ENCODE data around the gene FANK1. TPM values are rescaled to one million over a fixed set of nuclear protein-coding genes. Genes with fewer than 3 reads are reported as not detected.

FANK1 gene
- total and polyA plus RNA-seq, 2 experiments from 2014 or later: 10.2 to 13.3 TPM

- in situ Hi-C loops (cut with MboI): no loop called here
- Histone ChIP-seq H3K4me3 (no peak overlapping the region), H3K36me3 (ENCODE audit: low read depth) (peaks cover 18% of the 10 kb centered on the region; the same call in 1 of the 2 replicates), H3F3A (ENCODE audit: insufficient read depth) (no peaks in the 10 kb centered on the region), H3K9me3 (ENCODE audit: low read depth) (no peaks in the 10 kb centered on the region), H3K27me3 (replicated peaks; ENCODE audit: insufficient read depth) (no peaks in the 10 kb centered on the region), H3K27ac (no peak overlapping the region), H3K4me2 (ENCODE audit: unreplicated experiment) (no peak overlapping the region), H3K79me2 (ENCODE audit: insufficient read depth) (no peaks in the 10 kb centered on the region), H2AFZ (no peak overlapping the region), H4K20me1 (ENCODE audit: insufficient read depth) (no peaks in the 10 kb centered on the region), H3K9me2 (ENCODE audit: insufficient read depth) (no peaks in the 10 kb centered on the region), H3K9ac (no peak overlapping the region), H3K4me1 (ENCODE audit: insufficient read depth) (no peaks in the 10 kb centered on the region)
- TF ChIP-seq EZH2phosphoT487 (IDR thresholded peaks at IDR 0.05; ENCODE audit: insufficient read depth, low read depth) (no peak), EZH2 (IDR thresholded peaks at IDR 0.05; ENCODE audit: insufficient read depth, poor library complexity, severe bottlenecking) (no peak)
- DNase-seq: no peak
- 90 to 94% methylated on average over 7 of the region's 7 CpGs for WGBS, 2 experiments (ENCODE audit: low coverage in 1 of 2, low lambda C conversion rate in 2 of 2, missing lambda C conversion rate in 2 of 2)
Measured at GRCh38 chr10:125849448-125849847, 46.9 kb upstream of the FANK1 start.

DNA sequence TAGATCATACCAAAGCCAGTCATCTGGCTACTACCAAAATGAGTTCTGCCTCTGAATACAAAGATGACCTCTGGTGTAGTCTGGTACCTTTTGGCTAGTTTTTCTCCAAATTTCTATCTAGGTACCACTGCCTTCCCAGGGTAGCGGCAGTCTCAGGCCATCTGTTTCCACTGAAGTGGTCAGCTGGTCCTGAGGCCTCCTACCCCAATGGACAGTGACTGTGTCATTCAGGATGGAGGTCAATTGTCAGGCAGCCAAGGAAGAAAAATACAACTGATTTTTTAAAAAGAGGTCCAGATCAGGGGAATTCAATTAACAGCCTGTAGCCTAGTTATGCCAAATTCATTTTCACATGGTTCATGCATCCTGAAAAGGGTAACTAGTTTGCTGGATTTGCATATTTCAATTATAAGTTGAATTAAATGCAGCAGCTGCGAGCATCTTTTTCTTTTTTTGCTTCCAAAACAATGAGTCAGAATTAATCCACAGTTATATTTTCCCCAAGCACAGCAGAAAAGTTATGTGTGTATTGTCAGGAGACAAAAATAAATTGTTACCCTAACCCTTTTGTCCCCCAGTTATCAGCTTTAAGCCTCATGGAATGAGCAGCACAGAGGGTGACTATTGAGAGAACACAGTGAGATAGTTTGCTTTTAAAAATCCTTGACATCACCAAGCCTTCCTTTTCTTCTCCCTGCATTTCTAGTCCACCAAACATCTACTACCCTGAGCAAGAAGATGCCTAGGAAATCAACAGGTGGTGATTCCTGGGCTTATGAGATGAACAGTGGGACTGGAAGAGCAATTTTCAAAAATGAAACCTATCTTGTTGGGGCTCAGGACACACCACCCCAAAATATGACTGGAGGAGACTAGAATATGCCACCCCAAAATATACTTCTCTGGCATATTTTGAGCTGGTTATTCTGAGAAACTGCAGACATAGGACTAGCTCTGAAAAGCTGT is 45.3 kb upstream of the FANK1 start:
- no peaks in the 10 kb centered on the region for H3F3A ChIP-seq (ENCODE audit: insufficient read depth)
- no peak for DNase-seq
- H3K27ac ChIP-seq: no peak overlapping the region
- no peaks in the 10 kb centered on the region for H3K9me2 ChIP-seq (ENCODE audit: insufficient read depth)
- H3K9ac ChIP-seq: no peak overlapping the region
- no peak overlapping the region for H3K4me2 ChIP-seq (ENCODE audit: unreplicated experiment)
- TF ChIP-seq EZH2 (IDR thresholded peaks at IDR 0.05; ENCODE audit: insufficient read depth, poor library complexity, severe bottlenecking): no peak
- TF ChIP-seq EZH2phosphoT487 (IDR thresholded peaks at IDR 0.05; ENCODE audit: insufficient read depth, low read depth): no peak
- H3K36me3 ChIP-seq (ENCODE audit: low read depth): peaks cover 20% of the 10 kb centered on the region; the same call in 1 of the 2 replicates
- no peaks in the 10 kb centered on the region for H3K79me2 ChIP-seq (ENCODE audit: insufficient read depth)
- H4K20me1 ChIP-seq (ENCODE audit: insufficient read depth): no peaks in the 10 kb centered on the region
- H3K27me3 ChIP-seq (replicated peaks; ENCODE audit: insufficient read depth): no peaks in the 10 kb centered on the region
- H3K4me1 ChIP-seq (ENCODE audit: insufficient read depth): no peaks in the 10 kb centered on the region
- in situ Hi-C loops (cut with MboI): no loop called here
- H3K4me3 ChIP-seq: no peak overlapping the region
- no peaks in the 10 kb centered on the region for H3K9me3 ChIP-seq (ENCODE audit: low read depth)
- WGBS, 2 experiments (ENCODE audit: low coverage in 1 of 2, low lambda C conversion rate in 2 of 2, missing lambda C conversion rate in 2 of 2): 94 to 100% methylated on average over 2 of the region's 2 CpGs
- H2AFZ ChIP-seq: no peak overlapping the region

GRCh38 chr10:125852487-125852886 is 43.9 kb upstream of the FANK1 start:
- H3K9me3 ChIP-seq (ENCODE audit: low read depth): no peaks in the 10 kb centered on the region
- no peak for TF ChIP-seq EZH2 (IDR thresholded peaks at IDR 0.05; ENCODE audit: insufficient read depth, poor library complexity, severe bottlenecking)
- TF ChIP-seq EZH2phosphoT487 (IDR thresholded peaks at IDR 0.05; ENCODE audit: insufficient read depth, low read depth): no peak
- no peak overlapping the region for H2AFZ ChIP-seq
- H3K27ac ChIP-seq: no peak overlapping the region
- no peak overlapping the region for H3K9ac ChIP-seq
- H3F3A ChIP-seq (ENCODE audit: insufficient read depth): no peaks in the 10 kb centered on the region
- no peak overlapping the region for H3K4me3 ChIP-seq
- in situ Hi-C loops (cut with MboI): no loop called here
- H3K79me2 ChIP-seq (ENCODE audit: insufficient read depth): no peaks in the 10 kb centered on the region
- 93 to 94% methylated on average over 7 of the region's 7 CpGs for WGBS, 2 experiments (ENCODE audit: low coverage in 1 of 2, low lambda C conversion rate in 2 of 2, missing lambda C conversion rate in 2 of 2)
- DNase-seq: no peak
- H3K4me1 ChIP-seq (ENCODE audit: insufficient read depth): no peaks in the 10 kb centered on the region
- H4K20me1 ChIP-seq (ENCODE audit: insufficient read depth): no peaks in the 10 kb centered on the region
- H3K9me2 ChIP-seq (ENCODE audit: insufficient read depth): no peaks in the 10 kb centered on the region
- H3K27me3 ChIP-seq (replicated peaks; ENCODE audit: insufficient read depth): no peaks in the 10 kb centered on the region
- peaks cover 20% of the 10 kb centered on the region; the same call in 1 of the 2 replicates for H3K36me3 ChIP-seq (ENCODE audit: low read depth)
- H3K4me2 ChIP-seq (ENCODE audit: unreplicated experiment): no peak overlapping the region

GRCh38 chr10:125857185-125857760 is 39.1 kb upstream of the FANK1 start:
- Histone ChIP-seq H3K4me1 (ENCODE audit: insufficient read depth) (no peaks in the 10 kb centered on the region), H3K36me3 (ENCODE audit: low read depth) (peaks cover 20% of the 10 kb centered on the region), H3K27me3 (replicated peaks; ENCODE audit: insufficient read depth) (no peaks in the 10 kb centered on the region), H3K9me3 (ENCODE audit: low read depth) (no peaks in the 10 kb centered on the region), H3K79me2 (ENCODE audit: insufficient read depth) (no peaks in the 10 kb centered on the region), H2AFZ (no peak overlapping the region), H3K4me3 (no peak overlapping the region), H3K9ac (no peak overlapping the region), H3K9me2 (ENCODE audit: insufficient read depth) (no peaks in the 10 kb centered on the region), H3K4me2 (ENCODE audit: unreplicated experiment) (no peak overlapping the region), H3F3A (ENCODE audit: insufficient read depth) (no peaks in the 10 kb centered on the region), H4K20me1 (ENCODE audit: insufficient read depth) (no peaks in the 10 kb centered on the region), H3K27ac (no peak overlapping the region)
- peak; percentile 3 for DNase-seq
- in situ Hi-C loops (cut with MboI): no loop called here
- TF ChIP-seq EZH2 (IDR thresholded peaks at IDR 0.05; ENCODE audit: insufficient read depth, poor library complexity, severe bottlenecking) (no peak), EZH2phosphoT487 (IDR thresholded peaks at IDR 0.05; ENCODE audit: insufficient read depth, low read depth) (no peak)
- WGBS, 2 experiments (ENCODE audit: low coverage in 1 of 2, low lambda C conversion rate in 2 of 2, missing lambda C conversion rate in 2 of 2): 50 to 57% methylated on average over 2 of the region's 2 CpGs
